HG02852 (cell line): ENCODE results near the gene BROX.
A peak's percentile ranks its signal among the peaks of the same experiment; 100 is the strongest.
"Not testable (repeated sequence)": the region's sequence is repeated elsewhere in the genome, so short reads cannot be mapped to it uniquely, and the experiment has no call there.

Experiments used
- ATAC-seq: cut with Tn5 transposase; IDR thresholded peaks from one replicate; pipeline ENCODE4 v1.9.1; 2021; ENCODE audit warnings: mild to moderate bottlenecking, moderate library complexity; ENCODE audit not compliant: unreplicated experiment

BROX gene

GRCh38 chr1:222730866-222731265 is 18.5 kb downstream of the BROX start:
- ATAC-seq: no peak

GRCh38 chr1:222732216-222733159 is 20.1 kb downstream of the BROX start:
- ATAC-seq: peak; percentile 99

DNA sequence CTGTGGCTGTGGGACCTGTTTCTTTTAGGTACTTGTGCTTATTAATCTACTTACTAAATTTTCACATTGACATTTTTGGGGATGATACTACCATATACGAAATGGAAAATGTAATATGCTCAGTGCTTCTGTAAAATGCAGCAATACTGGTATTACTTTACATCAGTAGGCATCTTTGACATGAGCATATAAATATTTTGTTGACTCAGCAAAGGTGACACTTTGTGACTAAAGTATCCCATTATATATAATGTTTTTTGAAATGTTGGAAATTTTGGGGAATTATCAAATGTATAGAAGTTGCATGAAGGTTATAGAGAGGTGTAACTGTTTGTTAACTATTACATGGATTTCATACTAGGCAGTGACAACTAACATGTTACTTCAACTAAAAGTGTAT is 22.4 kb downstream of the BROX start:
- ATAC-seq: no peak

DNA sequence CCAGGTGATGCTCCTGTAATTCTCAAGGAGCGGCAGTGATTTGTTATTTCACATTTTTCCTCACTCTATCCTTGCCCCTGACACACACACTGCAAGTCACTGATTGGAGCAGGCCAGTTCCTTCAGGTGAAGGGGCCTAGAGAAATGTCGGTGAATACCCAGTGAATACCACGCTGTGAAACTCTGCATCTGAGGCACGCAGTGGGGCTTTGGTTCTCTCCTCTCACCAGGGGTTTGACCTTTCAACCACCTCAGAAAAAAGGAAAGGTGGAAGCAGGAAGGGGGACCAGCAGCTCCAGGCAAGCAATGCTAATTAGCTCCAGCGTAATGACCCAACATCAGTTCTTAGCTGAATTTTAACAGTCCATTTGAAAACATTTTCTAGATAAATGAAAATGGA is 24.1 kb downstream of the BROX start:
- no peak for ATAC-seq

DNA sequence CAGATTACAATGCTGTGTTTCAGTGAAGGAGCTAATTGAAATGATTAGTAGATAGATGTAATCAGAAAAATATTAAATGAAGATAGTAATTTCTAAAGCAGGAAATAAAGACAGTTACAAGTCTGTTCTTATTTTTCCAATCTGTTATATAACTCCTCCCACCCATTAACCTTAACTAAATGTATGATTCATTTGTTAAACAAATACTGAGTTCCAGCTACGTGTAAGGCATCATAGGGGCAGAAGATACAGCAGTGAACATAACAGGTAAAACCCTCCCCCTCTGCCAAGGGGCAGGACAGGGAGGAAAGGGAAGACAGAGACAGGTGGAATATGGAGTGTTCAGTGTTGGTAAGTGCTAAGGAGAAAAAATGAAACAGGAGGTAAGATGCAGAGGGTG is 24.6 kb downstream of the BROX start, which contains the start of gene FAM177B:
Gene FAM177B (plus strand): TSS at position 231 of the 400 bp plus-strand sequence. CDS start 9,344 bp downstream, outside the sequence.
- ATAC-seq: no peak

DNA sequence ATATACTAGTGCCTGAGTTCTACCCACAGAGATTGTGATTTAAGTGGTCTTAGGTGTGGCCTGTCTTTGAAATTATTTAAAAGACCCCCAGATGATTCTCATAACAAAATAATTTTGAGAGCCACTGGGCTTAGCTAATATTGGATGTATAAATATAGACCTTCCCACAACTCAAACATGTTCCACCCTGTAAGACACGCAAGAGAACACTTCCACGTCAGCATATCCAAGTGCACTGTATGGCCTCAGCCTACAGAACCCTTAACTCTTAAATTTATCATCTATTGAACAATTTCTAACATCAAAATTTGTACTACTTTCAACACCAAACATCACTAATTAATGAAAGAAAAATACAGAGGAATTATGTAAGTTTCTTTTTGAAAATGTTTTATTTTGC is 27.1 kb downstream of the BROX start:
- ATAC-seq: no peak

DNA sequence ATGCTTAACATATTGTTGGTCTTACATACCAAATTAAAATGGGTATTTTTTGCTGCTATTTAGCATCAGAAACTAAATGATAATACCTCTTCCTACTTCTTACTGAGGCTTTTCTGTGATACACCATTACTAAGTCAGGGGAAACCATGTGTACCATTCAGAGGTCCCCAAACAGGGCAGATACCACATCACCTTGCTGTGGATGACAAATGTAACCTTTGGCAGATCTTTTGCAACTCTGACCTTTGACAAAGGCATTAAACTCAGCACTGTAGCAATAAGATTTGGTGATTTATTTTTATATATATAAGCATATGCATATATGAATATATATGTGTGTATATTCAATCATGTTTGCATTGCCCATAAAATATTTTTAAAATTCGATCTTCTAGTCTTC is 27.6 kb downstream of the BROX start:
- ATAC-seq: no peak

GRCh38 chr1:222741630-222742457 is 29.5 kb downstream of the BROX start:
- not testable (repeated sequence) for ATAC-seq

DNA sequence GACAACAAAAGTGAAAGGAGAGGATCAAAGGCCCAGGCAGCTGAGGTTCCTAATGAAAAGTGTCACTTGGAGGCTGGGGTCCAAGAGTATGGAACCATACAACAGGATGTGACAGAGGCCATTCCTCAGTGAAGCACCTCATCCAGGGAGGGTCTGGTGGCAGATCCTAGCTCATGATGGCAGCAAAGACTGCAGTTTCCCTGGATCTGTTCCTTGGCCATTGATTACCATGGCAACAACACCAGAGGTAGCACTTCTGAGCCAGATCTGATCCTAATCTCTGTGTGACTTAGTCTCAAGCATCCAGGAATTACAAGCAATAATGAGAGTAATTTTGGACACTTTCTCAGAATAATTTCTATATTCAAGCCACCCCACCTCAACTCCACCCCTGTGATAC is 37.6 kb downstream of the BROX start:
- no peak for ATAC-seq

- peak; percentile 72 for ATAC-seq
These were observed 38.3 kb downstream of the BROX start for GRCh38 chr1:222750651-222751050.

DNA sequence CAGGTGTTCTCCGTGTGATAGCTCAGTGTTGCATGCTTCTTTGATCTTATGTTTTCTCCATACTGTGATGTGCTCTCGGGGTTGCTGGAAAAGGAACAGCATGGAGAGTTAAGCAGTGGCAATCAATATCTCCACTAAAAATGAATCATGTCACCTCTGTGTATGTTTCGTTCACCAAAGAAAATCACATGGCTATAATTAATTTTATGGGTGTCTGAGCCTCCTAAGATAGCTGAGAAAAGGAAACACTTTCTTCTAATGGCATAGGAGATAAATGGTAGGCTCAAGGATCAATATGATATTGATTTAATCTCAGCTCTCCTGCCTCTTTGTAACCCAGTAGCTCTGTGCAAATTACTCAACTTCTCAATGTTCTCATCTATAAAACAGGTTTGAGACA is 38.9 kb downstream of the BROX start:
- ATAC-seq: no peak

DNA sequence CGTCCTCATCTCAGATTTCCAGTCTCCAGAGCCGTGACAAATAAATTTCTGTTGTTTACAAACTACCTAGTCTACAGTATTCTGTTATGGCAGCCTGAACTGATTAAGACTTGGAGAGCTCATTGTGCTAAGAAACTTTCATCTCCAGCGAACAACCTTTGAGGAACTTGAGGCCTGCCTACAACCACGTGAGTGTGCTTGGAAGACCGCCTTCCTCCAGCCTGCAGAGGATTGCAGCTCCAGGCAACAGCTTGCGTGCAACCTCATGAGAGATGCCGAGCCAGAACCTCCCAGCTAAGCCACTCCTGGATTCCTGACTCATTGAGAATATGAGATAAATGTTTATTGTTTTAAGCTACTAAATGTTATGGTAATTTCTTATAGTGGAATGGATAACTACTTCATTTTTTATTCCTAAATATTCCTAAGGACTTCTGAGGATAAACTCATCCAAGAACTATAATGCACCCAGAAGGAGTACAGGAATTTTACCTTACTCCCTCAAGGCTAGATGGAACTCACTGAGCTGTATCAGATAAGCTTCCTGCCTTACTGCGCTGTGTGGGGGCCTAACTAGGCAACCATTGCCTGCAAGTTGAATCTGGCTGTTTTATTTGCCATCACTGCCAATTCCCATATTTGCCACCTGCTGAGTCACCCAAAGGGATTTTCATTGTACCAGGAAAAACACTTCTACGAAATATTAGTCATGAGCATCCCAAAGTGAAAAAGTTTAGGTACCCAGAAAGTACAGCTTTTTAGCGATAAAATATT is 42.2 kb downstream of the BROX start:
- ATAC-seq: no peak

GRCh38 chr1:222757646-222758268 is 45.4 kb downstream of the BROX start:
- no peak for ATAC-seq

DNA sequence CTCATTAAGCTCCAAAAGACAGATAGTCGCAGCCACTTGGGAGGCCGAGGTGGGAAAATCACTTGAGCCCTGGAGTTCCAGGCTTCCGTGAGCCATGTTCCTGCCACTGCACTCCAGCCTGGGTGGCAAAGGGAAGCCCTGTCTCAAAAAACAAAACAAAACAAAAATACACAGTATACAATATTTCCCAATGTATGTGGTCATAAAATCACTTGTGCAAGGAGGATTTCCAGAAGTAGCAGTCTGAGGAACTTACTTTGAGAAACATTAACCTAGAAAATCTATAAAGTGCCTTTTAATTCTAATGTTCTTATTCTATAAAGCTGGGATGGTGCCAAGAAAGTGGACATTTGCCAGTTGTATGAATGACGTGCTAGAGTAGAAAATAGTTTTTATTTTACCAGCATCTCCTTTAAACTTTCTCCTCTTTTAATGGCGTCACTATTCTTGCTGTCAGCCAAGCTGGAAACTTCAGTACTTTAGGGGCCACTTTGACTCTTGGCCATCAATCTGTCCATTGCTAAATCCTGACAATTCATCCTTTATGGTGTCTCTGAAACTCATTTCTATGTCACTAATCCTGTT is 47.2 kb downstream of the BROX start:
- ATAC-seq: no peak

DNA sequence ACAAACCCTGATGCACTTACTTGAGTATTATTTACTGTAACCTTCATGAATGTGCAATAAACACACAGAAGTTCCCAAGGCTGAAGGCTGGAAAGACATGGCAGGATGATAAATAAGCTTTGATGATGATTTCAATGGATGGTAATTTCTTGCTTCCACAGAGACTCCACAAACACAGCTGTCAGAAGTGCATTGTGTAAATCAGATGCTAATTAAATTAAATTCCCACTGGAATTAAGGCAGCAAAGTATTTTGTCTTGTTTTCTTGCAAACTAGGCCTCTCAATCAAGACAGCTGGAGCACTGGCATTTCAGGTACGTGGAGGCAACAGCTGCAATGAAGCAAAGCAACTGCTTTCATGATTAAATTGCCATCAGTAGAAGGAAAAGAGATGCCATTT is 48.7 kb downstream of the BROX start:
- ATAC-seq: no peak

DNA sequence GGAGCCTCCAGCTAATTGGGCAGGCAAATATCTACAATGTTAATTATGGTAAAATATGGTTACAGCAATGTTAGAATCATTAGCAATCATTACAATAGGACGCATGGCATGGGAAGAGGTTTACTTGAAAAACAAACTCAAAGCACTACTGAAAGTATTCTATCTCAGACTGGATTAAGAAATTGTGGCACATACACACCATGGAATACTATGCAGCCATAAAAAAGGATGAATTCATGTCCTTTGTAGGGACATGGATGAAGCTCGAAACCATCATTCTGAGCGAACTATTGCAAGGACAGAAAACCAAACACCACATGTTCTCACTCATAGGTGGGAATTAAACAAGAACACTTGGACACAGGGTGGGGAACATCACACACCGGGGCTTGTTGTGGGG is 49.8 kb downstream of the BROX start:
- not testable (repeated sequence) for ATAC-seq

GRCh38 chr1:222767152-222767571 is 54.8 kb downstream of the BROX start:
- ATAC-seq: no peak

GRCh38 chr1:222768592-222768991 is 56.2 kb downstream of the BROX start:
- ATAC-seq: no peak

DNA sequence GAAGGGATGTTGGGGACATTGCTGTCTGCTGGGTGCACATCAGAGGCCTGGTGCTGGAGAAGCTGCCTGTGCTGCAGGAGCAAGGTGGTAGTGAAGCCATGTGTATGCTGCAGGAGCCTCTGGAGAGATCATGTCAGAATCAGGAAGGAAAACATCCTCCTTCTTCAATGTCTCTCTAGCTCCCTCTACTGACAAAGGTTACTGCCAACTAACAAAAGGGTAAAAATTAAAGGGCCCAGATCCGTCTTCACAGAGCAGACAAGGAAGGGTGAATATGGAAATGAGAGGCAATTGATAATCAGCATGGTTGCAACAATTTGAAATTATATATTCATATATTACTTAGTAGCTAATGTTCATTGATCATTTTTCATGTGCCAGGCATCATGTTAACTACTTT is 56.8 kb downstream of the BROX start:
- no peak for ATAC-seq

DNA sequence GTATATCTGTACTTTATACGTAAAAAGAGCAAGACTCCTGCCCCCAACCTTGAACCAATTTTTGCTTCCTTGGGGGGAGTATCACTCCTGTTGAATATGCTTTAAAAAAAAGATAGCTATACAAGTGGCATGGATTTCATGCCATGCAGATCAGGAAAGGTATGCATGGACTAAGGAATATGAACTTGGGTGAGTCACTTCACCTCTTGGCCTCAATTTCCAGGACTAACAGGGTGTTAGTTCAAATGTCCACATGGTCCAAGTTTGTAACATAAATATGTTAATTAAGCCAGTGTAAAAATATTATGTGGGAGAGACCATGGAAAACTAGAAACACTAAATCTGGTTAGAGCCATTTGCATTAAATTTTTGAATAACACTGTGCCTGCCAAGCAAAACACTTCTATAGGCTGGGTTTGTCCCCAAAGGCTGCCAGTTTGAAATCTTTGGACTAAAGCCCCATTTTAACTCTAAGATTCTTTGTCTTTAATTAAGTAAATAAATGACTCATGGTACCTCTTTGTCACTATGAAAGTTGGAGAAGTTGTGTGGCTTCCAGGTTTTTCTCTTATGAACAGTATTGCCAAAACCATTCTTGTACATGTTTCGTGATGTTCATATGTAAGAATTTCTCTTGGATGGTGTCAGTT is 57.7 kb downstream of the BROX start:
- ATAC-seq: no peak
